Right atrium auricular region (tissue), 2 donors: ENCODE results near the gene PPP2R3B. TPM values are rescaled to one million over a fixed set of nuclear protein-coding genes. Genes with fewer than 3 reads are reported as not detected.

Experiments
- DNase-seq: peaks from one replicate; pipeline ENCODE4 v3.0.0-alpha.2; 2019; ENCODE audit warnings: low spot score
- H3K27ac ChIP-seq, 2 donors: fragments of 200-600 bp; sonication (generic); 1 replicate in 1 of 2; 2 replicates in 1 of 2; pipeline ENCODE4 v1.5.1; 2016 to 2019
- H3K27me3 ChIP-seq, 2 donors: fragments of 200-600 bp; sonication (generic); one replicate each; pipeline versions ENCODE4 v1.5.1 to v1.6.0; 2017 to 2019
- H3K36me3 ChIP-seq: fragments of 200-600 bp; sonication (generic); one replicate; pipeline ENCODE4 v1.5.1; 2016
- H3K4me1 ChIP-seq, 2 donors: fragments of 200-600 bp; sonication (generic); one replicate each; pipeline versions ENCODE4 v1.5.1 to v1.6.0; 2017 to 2019
- H3K4me3 ChIP-seq, 2 donors: fragments of 200-600 bp; sonication (generic); 1 replicate in 1 of 2; 2 replicates in 1 of 2; pipeline ENCODE4 v1.5.1; 2017 to 2019; ENCODE audit warnings: mild to moderate bottlenecking in 1 of 2, moderate library complexity in 1 of 2
- H3K9me3 ChIP-seq, 2 donors: fragments of 200-600 bp; sonication (generic); one replicate each; pipeline ENCODE4 v1.5.1; 2019
- total RNA-seq, 2 donors: library from RNA; depleted of rRNA; stranded (reverse); fragments of >200 nt; gene quantifications; one replicate each; pipeline ENCODE4 v1.1.0, GENCODE V29; 2016
- TF ChIP-seq, protein P1 (sequence below), 2 donors: fragments of 200-600 bp; sonication (generic); IDR thresholded peaks; one replicate each; pipeline ENCODE4 v1.5.1; 2019; ENCODE audit warnings: antibody characterized with exemption in 2 of 2

PPP2R3B gene
- total RNA-seq, 2 donors from 2014 or later = 58.6 to 70.1 TPM

DNA sequence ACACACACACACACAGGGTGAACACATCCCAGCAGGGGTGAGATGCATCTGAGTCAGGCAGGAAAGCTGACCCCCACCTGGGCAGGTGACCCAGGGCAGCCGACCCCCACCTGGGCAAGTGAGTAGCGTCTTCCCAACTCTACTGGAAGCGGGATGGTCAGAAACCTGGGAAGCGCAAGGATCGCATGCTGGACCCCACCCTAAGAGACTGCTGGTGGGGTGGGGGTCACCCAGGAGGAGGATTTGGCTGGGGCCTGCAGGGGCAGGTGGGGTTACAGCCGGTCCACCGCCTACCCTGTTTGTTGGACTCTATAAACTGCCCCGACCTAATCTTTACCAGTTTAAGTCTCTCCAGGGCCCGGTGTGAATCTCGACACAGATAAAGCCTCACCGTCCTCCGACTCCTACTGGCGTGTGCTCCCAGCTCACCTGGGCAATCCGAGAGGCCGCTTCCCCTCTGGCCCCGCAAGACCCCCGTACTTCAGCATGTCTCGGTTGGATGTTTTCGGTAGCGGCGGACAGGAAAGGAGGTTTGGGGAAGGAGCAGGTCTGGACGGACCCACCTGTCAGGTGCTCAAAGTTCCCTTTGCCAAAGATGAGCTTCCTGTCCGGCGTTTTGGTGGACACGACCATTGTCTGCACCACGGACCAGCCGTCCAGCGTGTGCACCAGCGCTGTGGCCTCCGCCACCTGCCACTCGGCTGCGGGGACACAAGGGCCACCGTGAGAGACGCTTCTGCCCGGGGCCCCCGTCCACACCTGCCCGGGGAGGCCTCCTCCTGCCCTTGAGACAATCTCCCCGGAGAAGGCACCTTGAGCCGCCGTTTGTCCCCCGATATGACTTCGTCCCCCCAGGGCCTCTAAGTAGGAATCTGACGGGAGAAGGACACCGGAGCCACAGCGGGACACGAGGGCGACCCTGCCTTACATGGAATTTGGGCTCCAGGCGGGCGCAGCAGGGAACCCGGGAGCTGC, 70.1 kb downstream of the PPP2R3B start:
- H3K9me3 ChIP-seq = no peaks in the 10 kb centered on the region
- no peaks in the 10 kb centered on the region for H3K27me3 ChIP-seq
- TF ChIP-seq, protein P1, sequence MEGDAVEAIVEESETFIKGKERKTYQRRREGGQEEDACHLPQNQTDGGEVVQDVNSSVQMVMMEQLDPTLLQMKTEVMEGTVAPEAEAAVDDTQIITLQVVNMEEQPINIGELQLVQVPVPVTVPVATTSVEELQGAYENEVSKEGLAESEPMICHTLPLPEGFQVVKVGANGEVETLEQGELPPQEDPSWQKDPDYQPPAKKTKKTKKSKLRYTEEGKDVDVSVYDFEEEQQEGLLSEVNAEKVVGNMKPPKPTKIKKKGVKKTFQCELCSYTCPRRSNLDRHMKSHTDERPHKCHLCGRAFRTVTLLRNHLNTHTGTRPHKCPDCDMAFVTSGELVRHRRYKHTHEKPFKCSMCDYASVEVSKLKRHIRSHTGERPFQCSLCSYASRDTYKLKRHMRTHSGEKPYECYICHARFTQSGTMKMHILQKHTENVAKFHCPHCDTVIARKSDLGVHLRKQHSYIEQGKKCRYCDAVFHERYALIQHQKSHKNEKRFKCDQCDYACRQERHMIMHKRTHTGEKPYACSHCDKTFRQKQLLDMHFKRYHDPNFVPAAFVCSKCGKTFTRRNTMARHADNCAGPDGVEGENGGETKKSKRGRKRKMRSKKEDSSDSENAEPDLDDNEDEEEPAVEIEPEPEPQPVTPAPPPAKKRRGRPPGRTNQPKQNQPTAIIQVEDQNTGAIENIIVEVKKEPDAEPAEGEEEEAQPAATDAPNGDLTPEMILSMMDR (IDR thresholded peaks at IDR 0.05) = no peak
- DNase-seq = no peak
- H3K4me1 ChIP-seq = peaks cover 0 to 26% of the 10 kb centered on the region in 2 donors
- H3K4me3 ChIP-seq = no peak overlapping the region
- H3K36me3 ChIP-seq = peaks cover 37% of the 10 kb centered on the region
- no peak overlapping the region for H3K27ac ChIP-seq

DNA sequence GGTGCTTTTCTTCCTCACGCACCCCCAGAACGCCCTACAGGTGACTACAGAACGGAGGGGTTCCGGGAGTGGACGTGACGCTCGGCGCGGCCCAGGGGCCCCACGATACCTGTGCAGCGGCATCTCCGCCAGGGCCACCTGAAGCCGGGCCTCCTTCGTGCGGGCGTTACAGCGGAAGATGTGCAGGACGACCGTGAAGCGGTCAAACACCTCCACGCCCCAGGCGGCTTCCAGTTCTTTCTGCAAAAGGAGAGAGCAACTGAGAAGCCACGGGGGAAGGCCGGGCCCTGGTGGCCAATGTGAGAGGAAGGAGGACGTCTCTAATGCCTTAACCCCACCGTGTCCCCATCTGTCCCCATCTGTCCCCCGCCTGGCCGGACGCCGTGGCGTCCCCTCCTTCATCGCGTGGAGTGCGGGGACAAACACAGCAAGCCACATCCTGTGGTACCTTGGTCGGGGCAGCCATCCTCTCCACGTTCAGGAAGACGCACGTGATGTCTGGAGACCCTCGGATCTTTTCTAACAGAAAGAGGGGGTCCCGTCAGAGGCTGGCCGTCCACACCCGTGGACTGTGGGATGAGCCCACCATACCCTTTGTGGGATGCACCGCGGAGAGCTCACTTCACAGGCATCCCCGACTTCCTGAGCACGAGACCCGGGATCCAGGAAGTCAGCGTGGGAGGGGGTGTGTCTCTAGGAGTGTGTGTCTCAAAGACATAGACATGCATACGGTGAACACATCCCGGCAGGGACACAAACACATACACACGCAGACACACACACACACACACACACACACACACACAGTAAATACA, 71.7 kb downstream of the PPP2R3B start:
- peaks cover 0 to 16% of the 10 kb centered on the region in 2 donors for H3K4me1 ChIP-seq
- TF ChIP-seq, protein P1 (IDR thresholded peaks at IDR 0.05) = no peak

DNA sequence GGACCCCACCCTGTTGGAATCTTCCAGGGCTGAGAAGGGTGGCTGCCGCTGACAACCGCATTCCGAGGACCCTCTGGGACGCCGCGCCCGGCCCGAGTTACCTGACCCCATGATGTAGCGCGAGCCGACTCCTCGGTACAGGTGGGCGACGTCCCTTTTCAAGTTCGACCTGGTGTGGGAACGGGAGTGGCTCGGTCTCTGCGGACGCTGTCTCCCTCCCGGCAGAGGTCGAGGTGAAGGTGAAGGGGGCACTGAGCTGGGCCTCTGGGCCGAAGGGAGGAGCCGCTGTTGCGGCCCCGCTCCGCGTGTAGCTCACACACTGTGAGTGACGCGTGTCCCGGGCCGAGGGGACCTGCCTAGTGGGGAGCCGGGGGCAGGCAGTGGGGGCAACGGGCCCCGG, 72.7 kb downstream of the PPP2R3B start:
- Histone ChIP-seq H3K4me1 (peaks cover 0 to 9% of the 10 kb centered on the region in 2 donors), H3K27me3 (no peaks in the 10 kb centered on the region), H3K36me3 (peaks cover 51% of the 10 kb centered on the region), H3K27ac (no peak overlapping the region), H3K9me3 (no peaks in the 10 kb centered on the region), H3K4me3 (no peak overlapping the region)
- TF ChIP-seq, protein P1 (IDR thresholded peaks at IDR 0.05) = no peak
- no peak for DNase-seq

More for the DNA sequence above, 71.7 kb downstream of the PPP2R3B start:
- no peak for DNase-seq
- Histone ChIP-seq H3K4me3 (no peak overlapping the region), H3K9me3 (no peaks in the 10 kb centered on the region), H3K36me3 (peaks cover 48% of the 10 kb centered on the region), H3K27me3 (no peaks in the 10 kb centered on the region), H3K27ac (no peak overlapping the region)

DNA sequence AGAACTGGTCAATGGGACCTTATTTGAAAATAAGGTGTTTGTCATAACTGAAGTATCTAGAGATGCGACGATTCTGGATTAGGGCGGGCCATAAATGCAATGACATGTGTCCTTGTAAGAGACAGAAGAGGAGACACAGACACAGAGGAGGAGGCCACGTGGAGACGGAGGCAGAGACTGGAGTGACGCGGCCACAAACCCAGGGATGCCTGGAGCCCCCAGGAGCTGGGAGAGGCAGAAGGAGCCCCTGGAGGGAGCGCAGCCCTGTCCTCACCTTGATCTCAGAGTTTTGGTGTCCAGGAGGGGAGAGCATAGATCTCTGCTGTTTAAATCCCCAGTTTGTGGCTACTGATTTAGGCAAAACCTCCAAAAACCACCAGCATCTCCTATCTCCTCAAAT, 73.2 kb downstream of the PPP2R3B start:
- TF ChIP-seq, protein P1 (IDR thresholded peaks at IDR 0.05) = no peak
- Histone ChIP-seq H3K9me3 (no peaks in the 10 kb centered on the region), H3K4me3 (no peak overlapping the region), H3K4me1 (peaks cover 0 to 9% of the 10 kb centered on the region in 2 donors), H3K27ac (no peak overlapping the region), H3K36me3 (peaks cover 54% of the 10 kb centered on the region), H3K27me3 (no peaks in the 10 kb centered on the region)
- DNase-seq = no peak

DNA sequence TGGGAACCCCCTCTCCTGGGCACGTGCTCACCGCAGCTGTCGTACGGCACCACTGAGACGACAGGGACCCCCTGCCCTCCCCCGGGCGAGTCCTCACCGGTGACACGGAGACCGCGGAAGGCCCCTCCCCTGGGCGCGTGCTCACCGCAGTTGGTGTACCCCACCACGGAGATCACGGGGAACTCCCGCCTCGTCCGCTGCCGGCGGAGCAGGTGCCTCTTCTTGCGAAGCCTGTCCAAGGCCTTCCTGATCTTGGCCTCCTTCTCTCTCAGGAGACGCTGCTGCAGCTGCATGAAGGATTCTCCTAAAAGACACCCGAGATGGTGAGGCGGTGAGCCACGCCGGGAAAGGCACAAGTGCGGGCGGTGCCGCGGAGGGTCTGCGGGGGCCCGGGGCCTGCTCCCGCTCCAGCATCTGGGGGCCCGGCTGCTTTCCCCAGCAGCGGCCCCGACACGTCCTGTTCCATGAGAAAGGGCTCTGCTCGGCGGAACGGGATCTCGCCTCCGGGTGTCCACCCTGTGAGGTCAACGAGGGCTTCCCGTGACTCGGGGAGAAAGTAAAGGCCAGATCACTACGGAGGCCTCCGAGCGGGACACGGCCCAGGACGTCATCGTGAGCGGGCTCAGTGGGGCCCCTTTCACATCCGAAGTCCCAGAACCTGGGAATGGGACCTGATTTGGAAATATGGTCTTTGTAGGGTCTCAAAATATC, 73.9 kb downstream of the PPP2R3B start:
- H3K27ac ChIP-seq = no peak overlapping the region
- H3K9me3 ChIP-seq = no peaks in the 10 kb centered on the region
- H3K4me1 ChIP-seq = peaks cover 0 to 8% of the 10 kb centered on the region in 2 donors
- H3K36me3 ChIP-seq = peaks cover 57% of the 10 kb centered on the region
- no peak for DNase-seq
- TF ChIP-seq, protein P1 (IDR thresholded peaks at IDR 0.05) = no peak
- H3K27me3 ChIP-seq = no peaks in the 10 kb centered on the region
- H3K4me3 ChIP-seq = no peak overlapping the region
